HepG2 (cell line): ENCODE results near the gene CLEC16A. TPM values are rescaled to one million over a fixed set of nuclear protein-coding genes. Genes with fewer than 3 reads are reported as not detected.

Experiments used
- FOXA3 ChIP-seq: IDR thresholded peaks from 2 replicates; pipeline ENCODE4 v1.6.1; 2016; ENCODE audit warnings: missing genetic modification reagents, missing compliant biosample characterization
- MED13 ChIP-seq: sonication (generic); formaldehyde crosslinking; IDR thresholded peaks from 2 replicates; pipeline ENCODE4 v1.5.0; 2020; ENCODE audit warnings: missing genetic modification reagents
- MTF2 ChIP-seq: sonication (generic); formaldehyde crosslinking; IDR thresholded peaks from 2 replicates; pipeline ENCODE4 v1.5.0; 2020; ENCODE audit warnings: missing genetic modification reagents, borderline replicate concordance
- NFE2 ChIP-seq: sonication (generic); formaldehyde crosslinking; IDR thresholded peaks from 2 replicates; pipeline ENCODE4 v1.4.0; 2020; ENCODE audit warnings: missing genetic modification reagents
- NR3C1 ChIP-seq: sonication (generic); formaldehyde crosslinking; IDR thresholded peaks from 2 replicates; pipeline ENCODE4 v1.4.0; 2020; ENCODE audit warnings: missing genetic modification reagents
- PHF21A ChIP-seq: sonication (generic); formaldehyde crosslinking; IDR thresholded peaks from 2 replicates; pipeline ENCODE4 v1.5.0; 2020; ENCODE audit warnings: mild to moderate bottlenecking, missing genetic modification reagents
- POLR2A ChIP-seq, 2 experiments: IDR thresholded peaks; 2 replicates each; pipeline ENCODE4 v1.6.1; 2011; ENCODE audit warnings: low read depth in 2 of 2, low read length in 2 of 2, mild to moderate bottlenecking in 1 of 2, moderate library complexity in 1 of 2; ENCODE audit not compliant: insufficient read depth in 1 of 2
- RFXANK ChIP-seq: IDR thresholded peaks from 2 replicates; pipeline ENCODE4 v1.6.1; 2016
- SMARCE1 ChIP-seq: fragments of 450-650 bp; IDR thresholded peaks from 2 replicates; pipeline ENCODE4 v1.6.1; 2017; ENCODE audit warnings: borderline replicate concordance
- SRSF4 ChIP-seq: fragments of 200-400 bp; formaldehyde crosslinking; IDR thresholded peaks from one replicate; pipeline ENCODE4 v1.6.1; 2018; ENCODE audit warnings: mild to moderate bottlenecking, low read depth, low read length, moderate library complexity; ENCODE audit not compliant: poor library complexity, severe bottlenecking
- TOPORS ChIP-seq: sonication (generic); formaldehyde crosslinking; IDR thresholded peaks from 2 replicates; pipeline ENCODE4 v1.8.0; 2023; ENCODE audit warnings: mild to moderate bottlenecking, missing genetic modification reagents
- ZNF234 ChIP-seq: sonication (generic); formaldehyde crosslinking; conservative IDR thresholded peaks from 2 replicates; pipeline ENCODE4 v1.5.1; 2020; ENCODE audit warnings: mild to moderate bottlenecking, missing genetic modification reagents
- ZNF556 ChIP-seq: sonication (generic); formaldehyde crosslinking; IDR thresholded peaks from 2 replicates; pipeline ENCODE4 v1.4.0; 2020; ENCODE audit warnings: mild to moderate bottlenecking, missing genetic modification reagents, borderline replicate concordance
- ZNF781 ChIP-seq: sonication (generic); formaldehyde crosslinking; IDR thresholded peaks from 2 replicates; pipeline ENCODE4 v1.5.1; 2020; ENCODE audit warnings: borderline replicate concordance, mild to moderate bottlenecking, missing genetic modification reagents; ENCODE audit errors: not compliant biosample characterization
- ZNF839 ChIP-seq: sonication (generic); formaldehyde crosslinking; IDR thresholded peaks from 2 replicates; pipeline ENCODE4 v1.4.0; 2020; ENCODE audit warnings: missing genetic modification reagents, mild to moderate bottlenecking, borderline replicate concordance
- ZNF891 ChIP-seq: sonication (generic); formaldehyde crosslinking; IDR thresholded peaks from 2 replicates; pipeline ENCODE4 v1.5.0; 2020; ENCODE audit warnings: mild to moderate bottlenecking, missing genetic modification reagents
- polyA plus RNA-seq, 8 experiments: library from polyadenylated mRNA; depleted of rRNA in 3 of 8; stranded (reverse) in 7 of 8; unstranded in 1 of 8; fragments of >200 nt; fragmentation: Illumina TruSeq in 4 of 8; extraction: Trizol in 4 of 8; gene quantifications; 2 replicates each; pipeline versions ENCODE4 v1.2.1 to v1.2.3, GENCODE V29; 2011 to 2016; ENCODE audit warnings: low read depth in 4 of 8, missing spikeins in 1 of 8, mixed read lengths in 1 of 8; ENCODE audit not compliant: insufficient read depth in 1 of 8
- total RNA-seq, 5 experiments: library from RNA; depleted of rRNA; stranded (reverse); fragments of >200 nt; fragmentation: Illumina TruSeq; extraction: Trizol; gene quantifications; 2 replicates each; pipeline ENCODE4 v1.2.3, GENCODE V29; 2016; ENCODE audit warnings: low read depth in 1 of 5
- TF ChIP-seq, protein P1 (sequence below): sonication (generic); formaldehyde crosslinking; conservative IDR thresholded peaks from 2 replicates; pipeline ENCODE4 v1.5.0; 2020; ENCODE audit warnings: missing genetic modification reagents
- TF ChIP-seq, protein P2 (sequence below): sonication (generic); formaldehyde crosslinking; IDR thresholded peaks from 2 replicates; pipeline ENCODE4 v1.8.1; 2022; ENCODE audit warnings: mild to moderate bottlenecking, missing genetic modification reagents
- TF ChIP-seq, protein P3 (sequence below): IDR thresholded peaks from 2 replicates; pipeline ENCODE4 v1.6.1; 2016
- TF ChIP-seq, protein P4 (sequence below): sonication (generic); formaldehyde crosslinking; IDR thresholded peaks from 2 replicates; pipeline ENCODE4 v1.8.0; 2022; ENCODE audit warnings: mild to moderate bottlenecking, missing genetic modification reagents; ENCODE audit not compliant: insufficient replicate concordance
- TF ChIP-seq, protein P5 (sequence below): sonication (generic); formaldehyde crosslinking; IDR thresholded peaks from 2 replicates; pipeline ENCODE4 v1.4.0; 2020; ENCODE audit warnings: mild to moderate bottlenecking, missing genetic modification reagents
- TF ChIP-seq, protein P6 (sequence below): IDR thresholded peaks from 2 replicates; pipeline ENCODE4 v1.6.1; 2016; ENCODE audit warnings: low read depth

CLEC16A gene
- total and polyA plus RNA-seq, 2 of the 13 experiments (the other 11 are each of a cell fraction or from before 2014, with no cell fraction given) = 8.5 to 10.3 TPM

DNA sequence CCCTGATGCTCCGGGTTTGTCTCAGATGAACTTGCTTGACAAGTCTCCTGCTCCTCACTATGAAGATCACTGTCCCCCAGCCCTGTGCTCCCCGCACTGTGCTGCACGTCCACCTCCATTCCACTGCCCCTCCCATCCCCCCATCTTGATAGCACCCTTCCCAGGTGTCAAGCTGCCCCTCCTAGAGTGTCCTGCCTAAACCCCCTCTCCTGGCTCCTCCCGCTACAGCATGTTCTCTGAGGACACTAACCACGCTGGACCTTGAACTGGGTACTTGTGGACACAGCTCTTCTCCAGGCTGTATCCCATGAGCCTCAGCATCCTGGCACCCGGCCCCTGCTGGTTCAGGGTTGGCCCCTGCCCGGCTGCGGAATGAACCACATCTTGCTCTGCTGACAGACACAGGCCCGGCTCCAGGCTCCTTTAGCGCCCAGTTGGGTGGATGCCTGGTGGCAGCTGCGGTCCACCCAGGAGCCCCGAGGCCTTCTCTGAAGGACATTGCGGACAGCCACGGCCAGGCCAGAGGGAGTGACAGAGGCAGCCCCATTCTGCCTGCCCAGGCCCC is 20.6 kb upstream of the CLEC16A start (continued):
- TF ChIP-seq ZNF839 (peak; percentile 71; the same call in 1 of the 2 replicates), MED13 (CRISPR knock-in tag) (no peak), ZNF781 (CRISPR knock-in tag) (no peak), FOXA3 (CRISPR knock-in tag) (peak; percentile 75), RFXANK (CRISPR knock-in tag) (no peak), NR3C1 (no peak), ZNF234 (CRISPR knock-in tag) (no peak), ZNF556 (CRISPR knock-in tag) (peak; percentile 78; the same call in 1 of the 2 replicates), MTF2 (CRISPR knock-in tag) (no peak; the same call in 1 of the 2 replicates), TOPORS (CRISPR knock-in tag) (no peak), PHF21A (CRISPR knock-in tag) (peak; percentile 77), SRSF4 (no peak), ZNF891 (CRISPR knock-in tag) (no peak; the same call in 1 of the 2 replicates), NFE2 (CRISPR knock-in tag) (no peak), SMARCE1 (no peak), POLR2A (IDR thresholded peaks at IDR 0.05; ENCODE audit: insufficient read depth in 1 of 2, low read depth in 2 of 2, low read length in 2 of 2) (peak in 1 of 2 experiments; percentile 45; a peak in 2 of 4 replicates)
- TF ChIP-seq, protein P1, sequence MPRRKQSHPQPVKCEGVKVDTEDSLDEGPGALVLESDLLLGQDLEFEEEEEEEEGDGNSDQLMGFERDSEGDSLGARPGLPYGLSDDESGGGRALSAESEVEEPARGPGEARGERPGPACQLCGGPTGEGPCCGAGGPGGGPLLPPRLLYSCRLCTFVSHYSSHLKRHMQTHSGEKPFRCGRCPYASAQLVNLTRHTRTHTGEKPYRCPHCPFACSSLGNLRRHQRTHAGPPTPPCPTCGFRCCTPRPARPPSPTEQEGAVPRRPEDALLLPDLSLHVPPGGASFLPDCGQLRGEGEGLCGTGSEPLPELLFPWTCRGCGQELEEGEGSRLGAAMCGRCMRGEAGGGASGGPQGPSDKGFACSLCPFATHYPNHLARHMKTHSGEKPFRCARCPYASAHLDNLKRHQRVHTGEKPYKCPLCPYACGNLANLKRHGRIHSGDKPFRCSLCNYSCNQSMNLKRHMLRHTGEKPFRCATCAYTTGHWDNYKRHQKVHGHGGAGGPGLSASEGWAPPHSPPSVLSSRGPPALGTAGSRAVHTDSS = no peak
- TF ChIP-seq, protein P2, sequence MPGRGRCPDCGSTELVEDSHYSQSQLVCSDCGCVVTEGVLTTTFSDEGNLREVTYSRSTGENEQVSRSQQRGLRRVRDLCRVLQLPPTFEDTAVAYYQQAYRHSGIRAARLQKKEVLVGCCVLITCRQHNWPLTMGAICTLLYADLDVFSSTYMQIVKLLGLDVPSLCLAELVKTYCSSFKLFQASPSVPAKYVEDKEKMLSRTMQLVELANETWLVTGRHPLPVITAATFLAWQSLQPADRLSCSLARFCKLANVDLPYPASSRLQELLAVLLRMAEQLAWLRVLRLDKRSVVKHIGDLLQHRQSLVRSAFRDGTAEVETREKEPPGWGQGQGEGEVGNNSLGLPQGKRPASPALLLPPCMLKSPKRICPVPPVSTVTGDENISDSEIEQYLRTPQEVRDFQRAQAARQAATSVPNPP (CRISPR knock-in tag) = no peak
- TF ChIP-seq, protein P3, sequence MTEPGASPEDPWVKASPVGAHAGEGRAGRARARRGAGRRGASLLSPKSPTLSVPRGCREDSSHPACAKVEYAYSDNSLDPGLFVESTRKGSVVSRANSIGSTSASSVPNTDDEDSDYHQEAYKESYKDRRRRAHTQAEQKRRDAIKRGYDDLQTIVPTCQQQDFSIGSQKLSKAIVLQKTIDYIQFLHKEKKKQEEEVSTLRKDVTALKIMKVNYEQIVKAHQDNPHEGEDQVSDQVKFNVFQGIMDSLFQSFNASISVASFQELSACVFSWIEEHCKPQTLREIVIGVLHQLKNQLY (CRISPR knock-in tag) = no peak; the same call in 1 of the 2 replicates
- TF ChIP-seq, protein P4, sequence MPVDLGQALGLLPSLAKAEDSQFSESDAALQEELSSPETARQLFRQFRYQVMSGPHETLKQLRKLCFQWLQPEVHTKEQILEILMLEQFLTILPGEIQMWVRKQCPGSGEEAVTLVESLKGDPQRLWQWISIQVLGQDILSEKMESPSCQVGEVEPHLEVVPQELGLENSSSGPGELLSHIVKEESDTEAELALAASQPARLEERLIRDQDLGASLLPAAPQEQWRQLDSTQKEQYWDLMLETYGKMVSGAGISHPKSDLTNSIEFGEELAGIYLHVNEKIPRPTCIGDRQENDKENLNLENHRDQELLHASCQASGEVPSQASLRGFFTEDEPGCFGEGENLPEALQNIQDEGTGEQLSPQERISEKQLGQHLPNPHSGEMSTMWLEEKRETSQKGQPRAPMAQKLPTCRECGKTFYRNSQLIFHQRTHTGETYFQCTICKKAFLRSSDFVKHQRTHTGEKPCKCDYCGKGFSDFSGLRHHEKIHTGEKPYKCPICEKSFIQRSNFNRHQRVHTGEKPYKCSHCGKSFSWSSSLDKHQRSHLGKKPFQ = no peak
- TF ChIP-seq, protein P5, sequence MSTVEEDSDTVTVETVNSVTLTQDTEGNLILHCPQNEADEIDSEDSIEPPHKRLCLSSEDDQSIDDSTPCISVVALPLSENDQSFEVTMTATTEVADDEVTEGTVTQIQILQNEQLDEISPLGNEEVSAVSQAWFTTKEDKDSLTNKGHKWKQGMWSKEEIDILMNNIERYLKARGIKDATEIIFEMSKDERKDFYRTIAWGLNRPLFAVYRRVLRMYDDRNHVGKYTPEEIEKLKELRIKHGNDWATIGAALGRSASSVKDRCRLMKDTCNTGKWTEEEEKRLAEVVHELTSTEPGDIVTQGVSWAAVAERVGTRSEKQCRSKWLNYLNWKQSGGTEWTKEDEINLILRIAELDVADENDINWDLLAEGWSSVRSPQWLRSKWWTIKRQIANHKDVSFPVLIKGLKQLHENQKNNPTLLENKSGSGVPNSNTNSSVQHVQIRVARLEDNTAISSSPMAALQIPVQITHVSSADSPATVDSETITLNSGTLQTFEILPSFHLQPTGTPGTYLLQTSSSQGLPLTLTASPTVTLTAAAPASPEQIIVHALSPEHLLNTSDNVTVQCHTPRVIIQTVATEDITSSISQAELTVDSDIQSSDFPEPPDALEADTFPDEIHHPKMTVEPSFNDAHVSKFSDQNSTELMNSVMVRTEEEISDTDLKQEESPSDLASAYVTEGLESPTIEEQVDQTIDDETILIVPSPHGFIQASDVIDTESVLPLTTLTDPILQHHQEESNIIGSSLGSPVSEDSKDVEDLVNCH (CRISPR knock-in tag) = no peak
- TF ChIP-seq, protein P6, sequence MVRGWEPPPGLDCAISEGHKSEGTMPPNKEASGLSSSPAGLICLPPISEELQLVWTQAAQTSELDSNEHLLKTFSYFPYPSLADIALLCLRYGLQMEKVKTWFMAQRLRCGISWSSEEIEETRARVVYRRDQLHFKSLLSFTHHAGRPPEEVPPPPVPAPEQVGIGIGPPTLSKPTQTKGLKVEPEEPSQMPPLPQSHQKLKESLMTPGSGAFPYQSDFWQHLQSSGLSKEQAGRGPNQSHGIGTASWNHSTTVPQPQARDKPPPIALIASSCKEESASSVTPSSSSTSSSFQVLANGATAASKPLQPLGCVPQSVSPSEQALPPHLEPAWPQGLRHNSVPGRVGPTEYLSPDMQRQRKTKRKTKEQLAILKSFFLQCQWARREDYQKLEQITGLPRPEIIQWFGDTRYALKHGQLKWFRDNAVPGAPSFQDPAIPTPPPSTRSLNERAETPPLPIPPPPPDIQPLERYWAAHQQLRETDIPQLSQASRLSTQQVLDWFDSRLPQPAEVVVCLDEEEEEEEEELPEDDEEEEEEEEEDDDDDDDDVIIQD = peak; percentile 47
